ENCODE measurements around the gene MAP3K7. TPM values are rescaled to one million over a fixed set of nuclear protein-coding genes. Genes with fewer than 3 reads are reported as not detected.

Gene MAP3K7
- total and polyA plus RNA-seq, 2 experiments from 2014 or later: 33.2 to 47.1 TPM

GRCh38 chr6:90621581-90621980 is 34.7 kb upstream of the MAP3K7 start:
- H3K36me3 ChIP-seq (ENCODE audit: insufficient read depth): no peaks in the 10 kb centered on the region
- H3K27ac ChIP-seq (ENCODE audit: low read depth): no peak overlapping the region
- H3K79me2 ChIP-seq (replicated peaks; ENCODE audit: insufficient read depth): no peaks in the 10 kb centered on the region
- H3F3A ChIP-seq (replicated peaks; ENCODE audit: low read depth): no peaks in the 10 kb centered on the region
- no peaks in the 10 kb centered on the region for H3K27me3 ChIP-seq (ENCODE audit: insufficient read depth)
- Mint-ChIP-seq H3K27me3 (ENCODE audit: insufficient read depth, low read depth, poor library complexity) (peaks cover 1% of the 10 kb centered on the region), H3K36me3 (ENCODE audit: low read depth) (peaks cover 6% of the 10 kb centered on the region; the same call in 1 of the 3 replicates), H3K4me1 (no peaks in the 10 kb centered on the region), H3K9me3 (peaks cover 13% of the 10 kb centered on the region; the same call in 2 of the 3 replicates), H3K27ac (no peak overlapping the region), H3K4me3 (no peak overlapping the region)
- no peak overlapping the region for H3K4me2 ChIP-seq
- H4K20me1 ChIP-seq (replicated peaks; ENCODE audit: insufficient read depth): no peaks in the 10 kb centered on the region
- H2AFZ ChIP-seq: no peak overlapping the region; the same call in 1 of the 2 replicates
- H3K9me2 ChIP-seq (ENCODE audit: insufficient read depth): no peaks in the 10 kb centered on the region
- ATAC-seq (no peak), DNase-seq (ENCODE audit: low spot score) (no peak)
- no peaks in the 10 kb centered on the region for H3K4me1 ChIP-seq (ENCODE audit: insufficient read depth)
- TF ChIP-seq ZNF331 (CRISPR knock-in tag; IDR thresholded peaks at IDR 0.05; ENCODE audit: low read depth) (no peak), JUNB (IDR thresholded peaks at IDR 0.05; ENCODE audit: unreplicated experiment) (no peak), CREB1 (CRISPR knock-in tag; IDR thresholded peaks at IDR 0.05; ENCODE audit: low read depth) (no peak), STAT1 (IDR thresholded peaks at IDR 0.05; ENCODE audit: unreplicated experiment) (no peak)
- TF ChIP-seq, protein P1, sequence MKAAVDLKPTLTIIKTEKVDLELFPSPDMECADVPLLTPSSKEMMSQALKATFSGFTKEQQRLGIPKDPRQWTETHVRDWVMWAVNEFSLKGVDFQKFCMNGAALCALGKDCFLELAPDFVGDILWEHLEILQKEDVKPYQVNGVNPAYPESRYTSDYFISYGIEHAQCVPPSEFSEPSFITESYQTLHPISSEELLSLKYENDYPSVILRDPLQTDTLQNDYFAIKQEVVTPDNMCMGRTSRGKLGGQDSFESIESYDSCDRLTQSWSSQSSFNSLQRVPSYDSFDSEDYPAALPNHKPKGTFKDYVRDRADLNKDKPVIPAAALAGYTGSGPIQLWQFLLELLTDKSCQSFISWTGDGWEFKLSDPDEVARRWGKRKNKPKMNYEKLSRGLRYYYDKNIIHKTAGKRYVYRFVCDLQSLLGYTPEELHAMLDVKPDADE (IDR thresholded peaks at IDR 0.05): no peak
- TF ChIP-seq, protein P2, sequence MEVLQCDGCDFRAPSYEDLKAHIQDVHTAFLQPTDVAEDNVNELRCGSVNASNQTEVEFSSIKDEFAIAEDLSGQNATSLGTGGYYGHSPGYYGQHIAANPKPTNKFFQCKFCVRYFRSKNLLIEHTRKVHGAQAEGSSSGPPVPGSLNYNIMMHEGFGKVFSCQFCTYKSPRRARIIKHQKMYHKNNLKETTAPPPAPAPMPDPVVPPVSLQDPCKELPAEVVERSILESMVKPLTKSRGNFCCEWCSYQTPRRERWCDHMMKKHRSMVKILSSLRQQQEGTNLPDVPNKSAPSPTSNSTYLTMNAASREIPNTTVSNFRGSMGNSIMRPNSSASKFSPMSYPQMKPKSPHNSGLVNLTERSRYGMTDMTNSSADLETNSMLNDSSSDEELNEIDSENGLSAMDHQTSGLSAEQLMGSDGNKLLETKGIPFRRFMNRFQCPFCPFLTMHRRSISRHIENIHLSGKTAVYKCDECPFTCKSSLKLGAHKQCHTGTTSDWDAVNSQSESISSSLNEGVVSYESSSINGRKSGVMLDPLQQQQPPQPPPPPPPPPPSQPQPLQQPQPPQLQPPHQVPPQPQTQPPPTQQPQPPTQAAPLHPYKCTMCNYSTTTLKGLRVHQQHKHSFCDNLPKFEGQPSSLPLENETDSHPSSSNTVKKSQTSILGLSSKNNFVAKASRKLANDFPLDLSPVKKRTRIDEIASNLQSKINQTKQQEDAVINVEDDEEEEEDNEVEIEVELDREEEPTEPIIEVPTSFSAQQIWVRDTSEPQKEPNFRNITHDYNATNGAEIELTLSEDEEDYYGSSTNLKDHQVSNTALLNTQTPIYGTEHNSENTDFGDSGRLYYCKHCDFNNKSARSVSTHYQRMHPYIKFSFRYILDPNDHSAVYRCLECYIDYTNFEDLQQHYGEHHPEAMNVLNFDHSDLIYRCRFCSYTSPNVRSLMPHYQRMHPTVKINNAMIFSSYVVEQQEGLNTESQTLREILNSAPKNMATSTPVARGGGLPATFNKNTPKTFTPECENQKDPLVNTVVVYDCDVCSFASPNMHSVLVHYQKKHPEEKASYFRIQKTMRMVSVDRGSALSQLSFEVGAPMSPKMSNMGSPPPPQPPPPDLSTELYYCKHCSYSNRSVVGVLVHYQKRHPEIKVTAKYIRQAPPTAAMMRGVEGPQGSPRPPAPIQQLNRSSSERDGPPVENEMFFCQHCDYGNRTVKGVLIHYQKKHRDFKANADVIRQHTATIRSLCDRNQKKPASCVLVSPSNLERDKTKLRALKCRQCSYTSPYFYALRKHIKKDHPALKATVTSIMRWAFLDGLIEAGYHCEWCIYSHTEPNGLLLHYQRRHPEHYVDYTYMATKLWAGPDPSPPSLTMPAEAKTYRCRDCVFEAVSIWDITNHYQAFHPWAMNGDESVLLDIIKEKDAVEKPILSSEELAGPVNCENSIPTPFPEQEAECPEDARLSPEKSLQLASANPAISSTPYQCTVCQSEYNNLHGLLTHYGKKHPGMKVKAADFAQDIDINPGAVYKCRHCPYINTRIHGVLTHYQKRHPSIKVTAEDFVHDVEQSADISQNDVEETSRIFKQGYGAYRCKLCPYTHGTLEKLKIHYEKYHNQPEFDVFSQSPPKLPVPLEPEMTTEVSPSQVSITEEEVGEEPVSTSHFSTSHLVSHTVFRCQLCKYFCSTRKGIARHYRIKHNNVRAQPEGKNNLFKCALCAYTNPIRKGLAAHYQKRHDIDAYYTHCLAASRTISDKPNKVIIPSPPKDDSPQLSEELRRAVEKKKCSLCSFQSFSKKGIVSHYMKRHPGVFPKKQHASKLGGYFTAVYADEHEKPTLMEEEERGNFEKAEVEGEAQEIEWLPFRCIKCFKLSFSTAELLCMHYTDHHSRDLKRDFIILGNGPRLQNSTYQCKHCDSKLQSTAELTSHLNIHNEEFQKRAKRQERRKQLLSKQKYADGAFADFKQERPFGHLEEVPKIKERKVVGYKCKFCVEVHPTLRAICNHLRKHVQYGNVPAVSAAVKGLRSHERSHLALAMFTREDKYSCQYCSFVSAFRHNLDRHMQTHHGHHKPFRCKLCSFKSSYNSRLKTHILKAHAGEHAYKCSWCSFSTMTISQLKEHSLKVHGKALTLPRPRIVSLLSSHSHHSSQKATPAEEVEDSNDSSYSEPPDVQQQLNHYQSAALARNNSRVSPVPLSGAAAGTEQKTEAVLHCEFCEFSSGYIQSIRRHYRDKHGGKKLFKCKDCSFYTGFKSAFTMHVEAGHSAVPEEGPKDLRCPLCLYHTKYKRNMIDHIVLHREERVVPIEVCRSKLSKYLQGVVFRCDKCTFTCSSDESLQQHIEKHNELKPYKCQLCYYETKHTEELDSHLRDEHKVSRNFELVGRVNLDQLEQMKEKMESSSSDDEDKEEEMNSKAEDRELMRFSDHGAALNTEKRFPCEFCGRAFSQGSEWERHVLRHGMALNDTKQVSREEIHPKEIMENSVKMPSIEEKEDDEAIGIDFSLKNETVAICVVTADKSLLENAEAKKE (CRISPR knock-in tag; IDR thresholded peaks at IDR 0.05): no peak
- no peak overlapping the region for H3K4me3 ChIP-seq

Measured in GM23338 (cell line).